ENCODE results near the gene BATF. TPM values are rescaled to one million over a fixed set of nuclear protein-coding genes. Genes with fewer than 3 reads are reported as not detected.

BATF gene
- total and polyA plus RNA-seq, 2 of the 8 experiments (the other 6 are each of a cell fraction or from before 2014, with no cell fraction given) = not detected

DNA sequence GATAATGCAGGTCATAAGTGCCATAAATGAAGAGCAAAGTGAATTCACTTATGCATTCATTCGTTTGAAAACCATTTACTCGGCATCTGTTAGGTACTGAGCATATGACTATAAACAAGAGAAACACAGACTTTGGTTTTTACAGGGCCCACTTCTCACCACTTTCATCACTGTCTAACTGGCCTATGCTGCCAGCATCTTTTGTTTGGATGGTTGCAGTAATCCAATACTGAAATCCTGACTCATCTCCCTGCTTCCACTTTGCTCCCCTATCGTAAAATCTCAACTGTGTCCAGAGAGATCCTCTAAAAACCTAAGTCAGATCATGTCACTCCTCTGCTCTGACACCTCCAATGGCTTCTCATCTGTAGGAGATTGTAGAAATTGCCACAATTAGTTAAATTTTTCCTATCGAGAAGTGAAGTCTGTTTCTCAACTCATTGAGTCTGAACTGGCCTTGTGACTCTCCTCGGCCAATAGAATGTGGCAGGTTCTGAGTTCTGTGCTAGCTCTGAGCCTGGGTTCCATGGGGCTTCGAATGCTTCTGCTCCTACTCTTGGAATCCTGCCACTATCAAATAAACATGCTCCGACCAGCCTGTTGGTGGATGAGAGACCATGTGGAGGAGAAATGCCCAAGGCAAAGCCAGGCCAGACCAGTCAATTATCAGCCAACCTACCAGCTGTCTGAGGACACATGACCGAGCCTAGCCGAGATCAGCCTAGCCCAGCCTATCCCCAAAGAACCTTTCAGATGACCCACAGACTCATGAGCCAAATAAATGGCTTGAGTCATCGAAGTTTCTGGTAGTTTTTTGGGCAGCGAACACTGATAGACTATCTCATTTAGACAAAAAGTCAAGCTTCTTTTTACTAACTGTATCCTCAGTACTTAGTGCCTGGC, 2.2 kb upstream of the BATF start (continued):
- TF ChIP-seq, protein P1, sequence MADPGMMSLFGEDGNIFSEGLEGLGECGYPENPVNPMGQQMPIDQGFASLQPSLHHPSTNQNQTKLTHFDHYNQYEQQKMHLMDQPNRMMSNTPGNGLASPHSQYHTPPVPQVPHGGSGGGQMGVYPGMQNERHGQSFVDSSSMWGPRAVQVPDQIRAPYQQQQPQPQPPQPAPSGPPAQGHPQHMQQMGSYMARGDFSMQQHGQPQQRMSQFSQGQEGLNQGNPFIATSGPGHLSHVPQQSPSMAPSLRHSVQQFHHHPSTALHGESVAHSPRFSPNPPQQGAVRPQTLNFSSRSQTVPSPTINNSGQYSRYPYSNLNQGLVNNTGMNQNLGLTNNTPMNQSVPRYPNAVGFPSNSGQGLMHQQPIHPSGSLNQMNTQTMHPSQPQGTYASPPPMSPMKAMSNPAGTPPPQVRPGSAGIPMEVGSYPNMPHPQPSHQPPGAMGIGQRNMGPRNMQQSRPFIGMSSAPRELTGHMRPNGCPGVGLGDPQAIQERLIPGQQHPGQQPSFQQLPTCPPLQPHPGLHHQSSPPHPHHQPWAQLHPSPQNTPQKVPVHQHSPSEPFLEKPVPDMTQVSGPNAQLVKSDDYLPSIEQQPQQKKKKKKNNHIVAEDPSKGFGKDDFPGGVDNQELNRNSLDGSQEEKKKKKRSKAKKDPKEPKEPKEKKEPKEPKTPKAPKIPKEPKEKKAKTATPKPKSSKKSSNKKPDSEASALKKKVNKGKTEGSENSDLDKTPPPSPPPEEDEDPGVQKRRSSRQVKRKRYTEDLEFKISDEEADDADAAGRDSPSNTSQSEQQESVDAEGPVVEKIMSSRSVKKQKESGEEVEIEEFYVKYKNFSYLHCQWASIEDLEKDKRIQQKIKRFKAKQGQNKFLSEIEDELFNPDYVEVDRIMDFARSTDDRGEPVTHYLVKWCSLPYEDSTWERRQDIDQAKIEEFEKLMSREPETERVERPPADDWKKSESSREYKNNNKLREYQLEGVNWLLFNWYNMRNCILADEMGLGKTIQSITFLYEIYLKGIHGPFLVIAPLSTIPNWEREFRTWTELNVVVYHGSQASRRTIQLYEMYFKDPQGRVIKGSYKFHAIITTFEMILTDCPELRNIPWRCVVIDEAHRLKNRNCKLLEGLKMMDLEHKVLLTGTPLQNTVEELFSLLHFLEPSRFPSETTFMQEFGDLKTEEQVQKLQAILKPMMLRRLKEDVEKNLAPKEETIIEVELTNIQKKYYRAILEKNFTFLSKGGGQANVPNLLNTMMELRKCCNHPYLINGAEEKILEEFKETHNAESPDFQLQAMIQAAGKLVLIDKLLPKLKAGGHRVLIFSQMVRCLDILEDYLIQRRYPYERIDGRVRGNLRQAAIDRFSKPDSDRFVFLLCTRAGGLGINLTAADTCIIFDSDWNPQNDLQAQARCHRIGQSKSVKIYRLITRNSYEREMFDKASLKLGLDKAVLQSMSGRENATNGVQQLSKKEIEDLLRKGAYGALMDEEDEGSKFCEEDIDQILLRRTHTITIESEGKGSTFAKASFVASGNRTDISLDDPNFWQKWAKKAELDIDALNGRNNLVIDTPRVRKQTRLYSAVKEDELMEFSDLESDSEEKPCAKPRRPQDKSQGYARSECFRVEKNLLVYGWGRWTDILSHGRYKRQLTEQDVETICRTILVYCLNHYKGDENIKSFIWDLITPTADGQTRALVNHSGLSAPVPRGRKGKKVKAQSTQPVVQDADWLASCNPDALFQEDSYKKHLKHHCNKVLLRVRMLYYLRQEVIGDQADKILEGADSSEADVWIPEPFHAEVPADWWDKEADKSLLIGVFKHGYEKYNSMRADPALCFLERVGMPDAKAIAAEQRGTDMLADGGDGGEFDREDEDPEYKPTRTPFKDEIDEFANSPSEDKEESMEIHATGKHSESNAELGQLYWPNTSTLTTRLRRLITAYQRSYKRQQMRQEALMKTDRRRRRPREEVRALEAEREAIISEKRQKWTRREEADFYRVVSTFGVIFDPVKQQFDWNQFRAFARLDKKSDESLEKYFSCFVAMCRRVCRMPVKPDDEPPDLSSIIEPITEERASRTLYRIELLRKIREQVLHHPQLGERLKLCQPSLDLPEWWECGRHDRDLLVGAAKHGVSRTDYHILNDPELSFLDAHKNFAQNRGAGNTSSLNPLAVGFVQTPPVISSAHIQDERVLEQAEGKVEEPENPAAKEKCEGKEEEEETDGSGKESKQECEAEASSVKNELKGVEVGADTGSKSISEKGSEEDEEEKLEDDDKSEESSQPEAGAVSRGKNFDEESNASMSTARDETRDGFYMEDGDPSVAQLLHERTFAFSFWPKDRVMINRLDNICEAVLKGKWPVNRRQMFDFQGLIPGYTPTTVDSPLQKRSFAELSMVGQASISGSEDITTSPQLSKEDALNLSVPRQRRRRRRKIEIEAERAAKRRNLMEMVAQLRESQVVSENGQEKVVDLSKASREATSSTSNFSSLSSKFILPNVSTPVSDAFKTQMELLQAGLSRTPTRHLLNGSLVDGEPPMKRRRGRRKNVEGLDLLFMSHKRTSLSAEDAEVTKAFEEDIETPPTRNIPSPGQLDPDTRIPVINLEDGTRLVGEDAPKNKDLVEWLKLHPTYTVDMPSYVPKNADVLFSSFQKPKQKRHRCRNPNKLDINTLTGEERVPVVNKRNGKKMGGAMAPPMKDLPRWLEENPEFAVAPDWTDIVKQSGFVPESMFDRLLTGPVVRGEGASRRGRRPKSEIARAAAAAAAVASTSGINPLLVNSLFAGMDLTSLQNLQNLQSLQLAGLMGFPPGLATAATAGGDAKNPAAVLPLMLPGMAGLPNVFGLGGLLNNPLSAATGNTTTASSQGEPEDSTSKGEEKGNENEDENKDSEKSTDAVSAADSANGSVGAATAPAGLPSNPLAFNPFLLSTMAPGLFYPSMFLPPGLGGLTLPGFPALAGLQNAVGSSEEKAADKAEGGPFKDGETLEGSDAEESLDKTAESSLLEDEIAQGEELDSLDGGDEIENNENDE (IDR thresholded peaks at IDR 0.05; ENCODE audit: insufficient replicate concordance, low read length) = no peak
- TF ChIP-seq KDM5A (IDR thresholded peaks at IDR 0.05; ENCODE audit: low read length) (no peak), HDAC6 (IDR thresholded peaks at IDR 0.05; ENCODE audit: low read depth, low read length) (no peak), TCF12 (IDR thresholded peaks at IDR 0.05; ENCODE audit: low read depth, low read length) (no peak), RAD21 (IDR thresholded peaks at IDR 0.05 in 1 of 2, conservative IDR thresholded peaks at IDR 0.05 in 1 of 2; ENCODE audit: low read depth in 2 of 2, low read length in 2 of 2) (no peak)
- TF ChIP-seq, protein P2, sequence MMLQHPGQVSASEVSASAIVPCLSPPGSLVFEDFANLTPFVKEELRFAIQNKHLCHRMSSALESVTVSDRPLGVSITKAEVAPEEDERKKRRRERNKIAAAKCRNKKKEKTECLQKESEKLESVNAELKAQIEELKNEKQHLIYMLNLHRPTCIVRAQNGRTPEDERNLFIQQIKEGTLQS (IDR thresholded peaks at IDR 0.05; ENCODE audit: insufficient read depth, low read depth, low read length) = no peak

Data from H1 (cell line).